GM21447 (cell line): Measurements from ENCODE around the gene PLEKHN1.
A peak's percentile ranks its signal among the peaks of the same experiment; 100 is the strongest.
"Not testable (repeated sequence)": the region's sequence is repeated elsewhere in the genome, so short reads cannot be mapped to it uniquely, and the experiment has no call there.

Experiments
- ATAC-seq: cut with Tn5 transposase; IDR thresholded peaks from one replicate; pipeline ENCODE4 v1.9.1; 2021; ENCODE audit not compliant: unreplicated experiment

Gene PLEKHN1

GRCh38 chr1:942411-942821 is 23.9 kb upstream of the PLEKHN1 start:
- no peak for ATAC-seq

GRCh38 chr1:942864-943533 is 23.3 kb upstream of the PLEKHN1 start:
- ATAC-seq, result no peak

- ATAC-seq, result no peak
These were observed 22.5 kb upstream of the PLEKHN1 start for GRCh38 chr1:943545-944340.

- no peak for ATAC-seq
These were observed 21.6 kb upstream of the PLEKHN1 start for GRCh38 chr1:944341-945325.

GRCh38 chr1:945688-946556 is 20.4 kb upstream of the PLEKHN1 start:
- ATAC-seq, result no peak

- not testable (repeated sequence) for ATAC-seq
These were observed 19.5 kb upstream of the PLEKHN1 start for GRCh38 chr1:946811-947210.

GRCh38 chr1:947958-948357 is 18.3 kb upstream of the PLEKHN1 start:
- no peak for ATAC-seq

GRCh38 chr1:950268-950667 is 16.0 kb upstream of the PLEKHN1 start:
- no peak for ATAC-seq

GRCh38 chr1:950881-951280 is 15.4 kb upstream of the PLEKHN1 start:
- ATAC-seq, result no peak

GRCh38 chr1:951364-951763 is 14.9 kb upstream of the PLEKHN1 start:
- no peak for ATAC-seq

- ATAC-seq, result no peak
These were observed 14.1 kb upstream of the PLEKHN1 start for GRCh38 chr1:952201-952600.

- no peak for ATAC-seq
These were observed 13.7 kb upstream of the PLEKHN1 start for GRCh38 chr1:952603-953002.

- ATAC-seq, result no peak
These were observed 12.6 kb upstream of the PLEKHN1 start for GRCh38 chr1:953524-954320.

- ATAC-seq, result no peak
These were observed 11.4 kb upstream of the PLEKHN1 start for GRCh38 chr1:954927-955326.

- no peak for ATAC-seq
These were observed 10.8 kb upstream of the PLEKHN1 start for GRCh38 chr1:955474-955873.

- ATAC-seq, result no peak
These were observed 9.6 kb upstream of the PLEKHN1 start for GRCh38 chr1:956636-957035.

GRCh38 chr1:958823-959730 is 7.2 kb upstream of the PLEKHN1 start, which contains the start of gene NOC2L:
Gene NOC2L (minus strand): TSS chr1:959256. CDS start chr1:959240, 16 bp downstream.
- peak; percentile 66 for ATAC-seq

GRCh38 chr1:959731-960362 is 6.4 kb upstream of the PLEKHN1 start:
- ATAC-seq, result no peak
